Breast epithelium (tissue), 4 donors: ENCODE data around the gene TAF6L. TPM values are rescaled to one million over a fixed set of nuclear protein-coding genes. Genes with fewer than 3 reads are reported as not detected.

ENCODE experiments used
- DNase-seq, 2 donors: peaks; one replicate each; pipeline ENCODE4 v3.0.0-alpha.2; 2019; ENCODE audit warnings: low spot score in 2 of 2
- H3K27ac ChIP-seq, 2 donors: fragments of 200-600 bp; sonication (generic) in 1 of 2; one replicate each; pipeline ENCODE4 v1.5.1; 2016 to 2019; ENCODE audit warnings: mild to moderate bottlenecking in 1 of 2
- H3K27me3 ChIP-seq, 2 donors: fragments of 200-600 bp; sonication (generic) in 1 of 2; one replicate each; pipeline versions ENCODE4 v1.5.1 to v1.6.0; 2017 to 2019; ENCODE audit warnings: control low read depth in 1 of 2, mild to moderate bottlenecking in 1 of 2
- H3K36me3 ChIP-seq: fragments of 200-600 bp; one replicate; pipeline ENCODE4 v1.5.1; 2019
- H3K4me1 ChIP-seq, 2 donors: fragments of 200-600 bp; sonication (generic); one replicate each; pipeline ENCODE4 v1.5.1; 2016 to 2019; ENCODE audit warnings: control low read depth in 1 of 2
- H3K4me3 ChIP-seq, 3 donors: fragments of 200-600 bp; sonication (generic); 1 replicate in 2 of 3; 2 replicates in 1 of 3; pipeline ENCODE4 v1.5.1; 2016 to 2019; ENCODE audit warnings: mild to moderate bottlenecking in 3 of 3, moderate library complexity in 2 of 3
- H3K9me3 ChIP-seq, 2 donors: fragments of 200-600 bp; sonication (generic) in 1 of 2; one replicate each; pipeline ENCODE4 v1.5.1; 2016 to 2019; ENCODE audit warnings: control low read depth in 1 of 2
- CTCF ChIP-seq, 3 donors: fragments of 450-650 bp; IDR thresholded peaks; one replicate each; pipeline ENCODE4 v1.5.1; 2016 to 2017; ENCODE audit warnings: antibody characterized with exemption in 3 of 3, mild to moderate bottlenecking in 3 of 3, moderate library complexity in 3 of 3
- POLR2A ChIP-seq: fragments of 450-650 bp; IDR thresholded peaks from one replicate; pipeline ENCODE4 v1.6.1; 2016; ENCODE audit warnings: antibody characterized with exemption, mild to moderate bottlenecking, moderate library complexity
- POLR2AphosphoS5 ChIP-seq, 3 donors: sonication (generic); formaldehyde crosslinking; IDR thresholded peaks; one replicate each; pipeline ENCODE4 v1.6.1; 2017; ENCODE audit warnings: antibody characterized with exemption in 3 of 3
- intact Hi-C: fragments of 100-400 bp; cut with DNase I; formaldehyde crosslinking; loops from one replicate; pipeline ENCODE4 v1.15.1; 2023; ENCODE audit warnings: low total_unique reads
- total RNA-seq, 3 donors: library from RNA; depleted of rRNA; stranded (reverse); fragments of >200 nt; gene quantifications; one replicate each; pipeline ENCODE4 v1.1.0, GENCODE V29; 2016

The TAF6L gene
- total RNA-seq, 3 donors from 2014 or later, result 14.1 to 20.8 (median 20.5) TPM

- Histone ChIP-seq H3K27me3 (no peaks in the 10 kb centered on the region), H3K4me1 (no peaks in the 10 kb centered on the region), H3K27ac (no peak overlapping the region), H3K4me3 (no peak overlapping the region), H3K36me3 (no peaks in the 10 kb centered on the region), H3K9me3 (no peaks in the 10 kb centered on the region)
- DNase-seq, result no peak
- intact Hi-C loops, result no loop called here
- TF ChIP-seq POLR2A (no peak), POLR2AphosphoS5 (IDR thresholded peaks at IDR 0.05) (no peak), CTCF (IDR thresholded peaks at IDR 0.05) (no peak)
Observed at GRCh38 chr11:62777389-62777788, 6.2 kb downstream of the TAF6L start.

DNA sequence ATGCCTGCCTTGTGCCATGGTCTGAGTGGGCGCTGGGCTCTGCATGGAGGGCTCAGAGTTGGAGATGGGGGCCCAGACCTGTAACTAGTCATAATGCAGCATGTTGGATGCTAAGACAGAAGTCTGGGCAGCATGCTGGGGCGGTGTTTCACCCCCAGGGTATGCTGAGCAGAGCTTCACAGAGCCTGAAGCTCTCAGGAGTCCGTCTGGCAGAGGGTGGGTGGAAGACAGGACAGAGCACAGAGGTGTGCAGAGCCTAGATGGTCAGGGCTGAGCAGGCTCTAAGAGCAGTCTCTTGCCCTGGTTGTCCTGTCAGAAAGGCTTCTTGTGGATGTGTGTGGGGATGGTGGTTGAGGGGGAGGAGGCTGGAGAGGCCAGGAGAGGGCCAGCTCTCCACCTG is 7.2 kb downstream of the TAF6L start:
- Histone ChIP-seq H3K27me3 (no peaks in the 10 kb centered on the region), H3K27ac (no peak overlapping the region), H3K4me1 (no peaks in the 10 kb centered on the region), H3K9me3 (no peaks in the 10 kb centered on the region), H3K36me3 (no peaks in the 10 kb centered on the region), H3K4me3 (no peak overlapping the region)
- DNase-seq, result no peak
- TF ChIP-seq CTCF (IDR thresholded peaks at IDR 0.05) (no peak), POLR2A (no peak), POLR2AphosphoS5 (IDR thresholded peaks at IDR 0.05) (no peak)
- intact Hi-C loops, result no loop called here

DNA sequence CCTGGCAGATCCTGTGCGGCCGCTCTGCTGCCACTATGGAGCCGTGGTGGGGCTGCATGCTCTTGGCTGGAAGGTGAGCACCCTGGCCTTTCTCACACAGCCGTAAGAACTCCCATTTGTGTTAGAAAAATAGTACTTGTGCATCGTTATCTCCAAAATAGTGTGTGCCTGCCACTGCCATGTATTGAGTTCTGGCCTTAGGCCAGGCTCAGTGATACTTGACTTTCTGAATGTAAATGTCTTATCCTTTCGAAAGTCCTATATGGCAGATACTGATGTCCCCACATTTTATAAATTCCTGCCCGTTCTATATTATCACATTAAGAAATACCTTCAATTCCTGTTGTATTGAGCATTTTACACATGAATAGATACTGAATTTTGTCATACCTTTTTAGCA is 11.6 kb downstream of the TAF6L start:
- no peak overlapping the region for H3K4me3 ChIP-seq
- H3K9me3 ChIP-seq, result no peaks in the 10 kb centered on the region
- TF ChIP-seq POLR2A (no peak), POLR2AphosphoS5 (IDR thresholded peaks at IDR 0.05) (no peak), CTCF (IDR thresholded peaks at IDR 0.05) (no peak)
- H3K27ac ChIP-seq, result no peak overlapping the region
- DNase-seq, result no peak
- peaks cover 0 to 7% of the 10 kb centered on the region in 2 donors for H3K4me1 ChIP-seq
- no peaks in the 10 kb centered on the region for H3K36me3 ChIP-seq
- intact Hi-C loops, result loop anchor here (10.0 kb wide), 2 partner anchors 52 to 82 kb away; partner anchors contain the start of genes STX5, TEX54 and WDR74
- H3K27me3 ChIP-seq, result no peaks in the 10 kb centered on the region

DNA sequence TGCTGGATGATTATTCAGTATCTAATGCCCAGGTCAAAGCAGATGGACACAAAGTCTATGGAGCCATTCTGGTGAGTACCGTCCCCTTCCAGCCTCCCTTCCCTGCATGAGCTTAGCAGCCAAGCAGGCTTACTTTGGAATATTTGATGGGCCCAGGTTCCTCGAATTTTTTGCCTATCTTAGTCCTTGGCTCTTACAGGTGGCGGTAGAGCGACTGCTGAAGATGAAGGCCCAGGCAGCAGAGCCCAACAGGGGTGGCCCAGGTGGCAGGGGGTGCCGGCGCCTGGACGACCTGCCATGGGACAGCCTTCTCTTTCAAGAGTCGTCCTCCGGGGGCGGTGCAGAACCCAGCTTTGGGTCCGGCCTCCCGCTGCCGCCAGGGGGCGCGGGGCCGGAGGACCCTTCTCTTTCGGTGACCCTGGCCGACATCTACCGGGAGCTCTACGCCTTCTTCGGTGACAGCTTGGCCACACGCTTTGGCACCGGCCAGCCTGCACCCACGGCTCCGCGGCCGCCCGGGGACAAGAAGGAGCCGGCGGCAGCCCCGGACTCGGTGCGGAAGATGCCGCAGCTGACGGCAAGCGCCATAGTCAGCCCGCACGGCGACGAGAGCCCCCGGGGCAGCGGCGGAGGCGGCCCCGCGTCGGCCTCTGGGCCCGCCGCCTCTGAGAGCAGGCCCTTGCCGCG is 15.3 kb downstream of the TAF6L start:
- H3K27ac ChIP-seq, result peak overlapping the region; percentile 94 to 96
- no peaks in the 10 kb centered on the region for H3K9me3 ChIP-seq
- no peaks in the 10 kb centered on the region for H3K27me3 ChIP-seq
- H3K4me1 ChIP-seq, result peaks cover 6 to 7% of the 10 kb centered on the region in 2 donors
- H3K36me3 ChIP-seq, result no peaks in the 10 kb centered on the region
- peak overlapping the region; percentile 97 to 100 (median 99) for H3K4me3 ChIP-seq
- DNase-seq, result peak; percentile 86 to 91
- intact Hi-C loops, result loop anchor here (5.0 to 10.0 kb wide), 3 partner anchors 48 to 1596 kb away; partner anchors contain the start of genes STX5, TEX54 and WDR74
- TF ChIP-seq POLR2A, result no peak
- TF ChIP-seq POLR2AphosphoS5 (IDR thresholded peaks at IDR 0.05), result peak in 2 of 3 donors; percentile 21 to 59
- TF ChIP-seq CTCF (IDR thresholded peaks at IDR 0.05), result peak; percentile 93 to 97 (median 95)

GRCh38 chr11:62787005-62787759 is 16.0 kb downstream of the TAF6L start, which contains the start of gene TMEM179B:
Gene TMEM179B, plus strand, starts transcription at chr11:62787402. Its CDS starts 30 bp downstream, at chr11:62787432.
- Histone ChIP-seq H3K4me3 (peak within 1 kb of the TSS; percentile 97 to 100 (median 99)), H3K27me3 (no peaks in the 10 kb centered on the region), H3K4me1 (peaks cover 6 to 7% of the 10 kb centered on the region in 2 donors), H3K36me3 (no peaks in the 10 kb centered on the region), H3K9me3 (no peaks in the 10 kb centered on the region), H3K27ac (peak within 1 kb of the TSS; percentile 94 to 96)
- intact Hi-C loops, result loop anchor here (5.0 to 10.0 kb wide), 3 partner anchors 48 to 1595 kb away; partner anchors contain the start of genes STX5, TEX54 and WDR74
- peak; percentile 98 for DNase-seq
- TF ChIP-seq CTCF (IDR thresholded peaks at IDR 0.05) (peak in 1 of 3 donors; percentile 58), POLR2AphosphoS5 (IDR thresholded peaks at IDR 0.05) (peak; percentile 97 to 98 (median 97)), POLR2A (peak; percentile 96)
